Neural progenitor cell (in vitro differentiated cells): ENCODE measurements around the gene CRHR1. TPM values are rescaled to one million over a fixed set of nuclear protein-coding genes. Genes with fewer than 3 reads are reported as not detected.
A peak's percentile ranks its signal among the peaks of the same experiment; 100 is the strongest.

ENCODE experiments used
- DNase-seq: peaks from one replicate; pipeline ENCODE4 v3.0.0-alpha.2; 2016; ENCODE audit warnings: low spot score
- H2AFZ ChIP-seq: fragments of 200-600 bp; sonication (generic); replicated peaks from 2 replicates; pipeline ENCODE4 v1.6.1; 2016; ENCODE audit warnings: antibody characterized with exemption
- H3F3A ChIP-seq: fragments of 200-600 bp; sonication (generic); 2 replicates; pipeline ENCODE4 v1.6.1; 2016; ENCODE audit warnings: antibody characterized with exemption, low read depth
- H3K27ac ChIP-seq: fragments of 200-600 bp; sonication (generic); 2 replicates; pipeline ENCODE4 v1.5.1; 2016; ENCODE audit warnings: mild to moderate bottlenecking
- H3K27me3 ChIP-seq: fragments of 200-600 bp; sonication (generic); 2 replicates; pipeline ENCODE4 v1.6.1; 2016; ENCODE audit warnings: mild to moderate bottlenecking, moderate library complexity
- H3K36me3 ChIP-seq: fragments of 200-600 bp; sonication (generic); 2 replicates; pipeline ENCODE4 v1.5.1; 2016
- H3K4me1 ChIP-seq: fragments of 200-600 bp; sonication (generic); 2 replicates; pipeline ENCODE4 v1.6.1; 2016; ENCODE audit warnings: mixed run types
- H3K4me2 ChIP-seq: fragments of 200-600 bp; sonication (generic); 2 replicates; pipeline ENCODE4 v1.6.1; 2016
- H3K4me3 ChIP-seq: fragments of 200-600 bp; sonication (generic); 2 replicates; pipeline ENCODE4 v1.5.1; 2016
- H3K79me2 ChIP-seq: fragments of 200-600 bp; sonication (generic); 2 replicates; pipeline ENCODE4 v1.6.1; 2016; ENCODE audit warnings: low read depth
- H3K9ac ChIP-seq: fragments of 200-600 bp; sonication (generic); 2 replicates; pipeline ENCODE4 v1.6.1; 2016
- H3K9me3 ChIP-seq: fragments of 200-600 bp; sonication (generic); 2 replicates; pipeline ENCODE4 v1.5.1; 2016; ENCODE audit warnings: low read depth
- H4K20me1 ChIP-seq: fragments of 200-600 bp; sonication (generic); 2 replicates; pipeline ENCODE4 v1.6.1; 2016; ENCODE audit warnings: low read depth
- H3K27ac Mint-ChIP-seq: 3 replicates; pipeline ENCODE4 v1.8.0; 2021; ENCODE audit warnings: mixed read lengths
- H3K27me3 Mint-ChIP-seq: 2 replicates; pipeline ENCODE4 v1.8.0; 2022; ENCODE audit warnings: low read depth, mild to moderate bottlenecking, inconsistent platforms, moderate library complexity, mixed read lengths; ENCODE audit not compliant: insufficient read depth
- H3K36me3 Mint-ChIP-seq: 3 replicates; pipeline ENCODE4 v1.8.0; 2021; ENCODE audit warnings: mixed read lengths
- H3K4me1 Mint-ChIP-seq: 3 replicates; pipeline ENCODE4 v1.8.0; 2021; ENCODE audit warnings: mixed read lengths
- H3K4me3 Mint-ChIP-seq: 3 replicates; pipeline ENCODE4 v1.8.0; 2021; ENCODE audit warnings: mild to moderate bottlenecking, moderate library complexity, mixed read lengths
- H3K9me3 Mint-ChIP-seq: 3 replicates; pipeline ENCODE4 v1.8.0; 2020; ENCODE audit warnings: mixed read lengths
- CTCF ChIP-seq: fragments of 200-600 bp; sonication (generic); IDR thresholded peaks from 2 replicates; pipeline ENCODE4 v1.5.1; 2017; ENCODE audit warnings: antibody characterized with exemption, mild to moderate bottlenecking
- EZH2 ChIP-seq: fragments of 200-600 bp; sonication (generic); IDR thresholded peaks from 2 replicates; pipeline ENCODE4 v1.6.1; 2017; ENCODE audit warnings: antibody characterized with exemption, mild to moderate bottlenecking, moderate library complexity
- EZH2phosphoT487 ChIP-seq: fragments of 200-600 bp; sonication (generic); IDR thresholded peaks from 2 replicates; pipeline ENCODE4 v1.6.1; 2017; ENCODE audit warnings: antibody characterized with exemption
- total RNA-seq: library from RNA; depleted of rRNA; stranded (reverse); fragments of >200 nt; gene quantifications from 2 replicates; pipeline ENCODE4 v1.2.3, GENCODE V29; 2015; ENCODE audit warnings: low replicate concordance

Gene CRHR1
- total RNA-seq, 1 donor from 2014 or later = 3.4 TPM

GRCh38 chr17:45826919-45827588 lies 42.9 kb downstream of the CRHR1 start:
- Histone ChIP-seq H3K79me2 (no peaks in the 10 kb centered on the region), H3K27ac (no peak overlapping the region), H3K4me1 (no peaks in the 10 kb centered on the region), H2AFZ (no peak overlapping the region), H3K9me3 (no peaks in the 10 kb centered on the region), H3K27me3 (no peaks in the 10 kb centered on the region), H3K36me3 (no peaks in the 10 kb centered on the region), H3K9ac (no peak overlapping the region), H3K4me3 (no peak overlapping the region), H3K4me2 (no peak overlapping the region), H4K20me1 (no peaks in the 10 kb centered on the region), H3F3A (no peaks in the 10 kb centered on the region)
- TF ChIP-seq CTCF (no peak), EZH2 (no peak), EZH2phosphoT487 (no peak)
- no peak for DNase-seq
- Mint-ChIP-seq H3K36me3 (no peaks in the 10 kb centered on the region), H3K9me3 (no peaks in the 10 kb centered on the region), H3K4me1 (no peaks in the 10 kb centered on the region), H3K4me3 (no peak overlapping the region), H3K27me3 (peaks cover 8% of the 10 kb centered on the region), H3K27ac (no peak overlapping the region)

- Mint-ChIP-seq H3K36me3 (no peaks in the 10 kb centered on the region), H3K9me3 (no peaks in the 10 kb centered on the region)
- no peak overlapping the region for H3K27ac ChIP-seq
Measured at GRCh38 chr17:45828171-45828570, 44.1 kb downstream of the CRHR1 start.

GRCh38 chr17:45828582-45829133 lies 44.5 kb downstream of the CRHR1 start:
- Histone ChIP-seq H3K9me3 (no peaks in the 10 kb centered on the region), H3F3A (no peaks in the 10 kb centered on the region), H2AFZ (no peak overlapping the region), H3K9ac (no peak overlapping the region), H4K20me1 (no peaks in the 10 kb centered on the region), H3K4me3 (no peak overlapping the region), H3K4me1 (no peaks in the 10 kb centered on the region), H3K36me3 (no peaks in the 10 kb centered on the region), H3K27me3 (no peaks in the 10 kb centered on the region), H3K27ac (no peak overlapping the region), H3K4me2 (no peak overlapping the region), H3K79me2 (no peaks in the 10 kb centered on the region)
- no peaks in the 10 kb centered on the region for H3K4me1 Mint-ChIP-seq
- TF ChIP-seq CTCF = no peak
- TF ChIP-seq EZH2phosphoT487 = no peak
- TF ChIP-seq EZH2 = no peak
- H3K27me3 Mint-ChIP-seq = peaks cover 8% of the 10 kb centered on the region
- no peak overlapping the region for H3K4me3 Mint-ChIP-seq
- H3K36me3 Mint-ChIP-seq = no peaks in the 10 kb centered on the region
- H3K27ac Mint-ChIP-seq = peak overlapping the region; percentile 94
- no peaks in the 10 kb centered on the region for H3K9me3 Mint-ChIP-seq
- DNase-seq = no peak

More at GRCh38 chr17:45828171-45828570, 44.1 kb downstream of the CRHR1 start:
- no peaks in the 10 kb centered on the region for H3K36me3 ChIP-seq
- Mint-ChIP-seq H3K4me1 (no peaks in the 10 kb centered on the region), H3K27ac (no peak overlapping the region), H3K27me3 (peaks cover 8% of the 10 kb centered on the region), H3K4me3 (no peak overlapping the region)
- DNase-seq = no peak
- H3K4me1 ChIP-seq = no peaks in the 10 kb centered on the region
- H3F3A ChIP-seq = no peaks in the 10 kb centered on the region
- H3K9me3 ChIP-seq = no peaks in the 10 kb centered on the region
- H3K4me3 ChIP-seq = no peak overlapping the region
- H3K27me3 ChIP-seq = no peaks in the 10 kb centered on the region
- H3K4me2 ChIP-seq = no peak overlapping the region
- H3K9ac ChIP-seq = no peak overlapping the region
- no peaks in the 10 kb centered on the region for H3K79me2 ChIP-seq
- no peaks in the 10 kb centered on the region for H4K20me1 ChIP-seq
- H2AFZ ChIP-seq = no peak overlapping the region
- TF ChIP-seq CTCF (no peak), EZH2 (no peak), EZH2phosphoT487 (no peak)
